HG03280 (cell line): ENCODE results near the gene RAMAC.
"Not testable (repeated sequence)": the region's sequence is repeated elsewhere in the genome, so short reads cannot be mapped to it uniquely, and the experiment has no call there.

Experiments
- ATAC-seq: cut with Tn5 transposase; IDR thresholded peaks from one replicate; pipeline ENCODE4 v1.9.1; 2021; ENCODE audit warnings: mild to moderate bottlenecking, moderate library complexity; ENCODE audit not compliant: unreplicated experiment

The RAMAC gene

GRCh38 chr15:82985688-82986441 is at the start of gene RAMAC:
Gene RAMAC (plus strand): TSS chr15:82986210. CDS start chr15:82989019, 2,809 bp downstream.
- peak; percentile 96 for ATAC-seq

- no peak for ATAC-seq
Measured at GRCh38 chr15:82936966-82937711, 48.9 kb upstream of the RAMAC start.

- no peak for ATAC-seq
Measured at GRCh38 chr15:82937712-82938058, 48.3 kb upstream of the RAMAC start.

GRCh38 chr15:82939678-82940077 is 46.3 kb upstream of the RAMAC start:
- ATAC-seq, result not testable (repeated sequence)

- no peak for ATAC-seq
Measured at GRCh38 chr15:82942691-82943090, 43.3 kb upstream of the RAMAC start.

GRCh38 chr15:82943176-82943575 is 42.8 kb upstream of the RAMAC start:
- ATAC-seq, result no peak

GRCh38 chr15:82944056-82944455 is 42.0 kb upstream of the RAMAC start:
- ATAC-seq, result no peak

- no peak for ATAC-seq
Measured at GRCh38 chr15:82944821-82945220, 41.2 kb upstream of the RAMAC start.

GRCh38 chr15:82945326-82945725 is 40.7 kb upstream of the RAMAC start:
- no peak for ATAC-seq

- ATAC-seq, result no peak
Measured at GRCh38 chr15:82946155-82946701, 39.8 kb upstream of the RAMAC start.

GRCh38 chr15:82950295-82950694 is 35.7 kb upstream of the RAMAC start:
- no peak for ATAC-seq

- no peak for ATAC-seq
Measured at GRCh38 chr15:82950746-82951370, 35.2 kb upstream of the RAMAC start.

GRCh38 chr15:82951472-82952157 is 34.4 kb upstream of the RAMAC start:
- ATAC-seq, result no peak

GRCh38 chr15:82952158-82953081 is 33.6 kb upstream of the RAMAC start, which contains the start of gene HOMER2:
Gene HOMER2 (minus strand): TSS chr15:82952720. CDS start chr15:82952535, 185 bp downstream.
- ATAC-seq, result no peak

- no peak for ATAC-seq
Measured at GRCh38 chr15:82958638-82959037, 27.4 kb upstream of the RAMAC start.

GRCh38 chr15:82959423-82959822 is 26.6 kb upstream of the RAMAC start:
- ATAC-seq, result no peak

GRCh38 chr15:82960766-82961165 is 25.2 kb upstream of the RAMAC start:
- no peak for ATAC-seq

- ATAC-seq, result no peak
Measured at GRCh38 chr15:82963471-82964341, 22.3 kb upstream of the RAMAC start.

- ATAC-seq, result no peak
Measured at GRCh38 chr15:82964890-82965289, 21.1 kb upstream of the RAMAC start.
